SK-N-DZ (cell line): Measurements from ENCODE around the gene OSBPL6. TPM values are rescaled to one million over a fixed set of nuclear protein-coding genes. Genes with fewer than 3 reads are reported as not detected.
"Not testable (repeated sequence)": the region's sequence is repeated elsewhere in the genome, so short reads cannot be mapped to it uniquely, and the experiment has no call there.

Experiments
- DNase-seq: peaks from one replicate; pipeline ENCODE4 v3.0.0-alpha.2; 2015; ENCODE audit warnings: low spot score
- polyA plus RNA-seq, 2 experiments: library from polyadenylated mRNA; depleted of rRNA; stranded (reverse); fragments of >200 nt; gene quantifications; 2 replicates each; pipeline ENCODE4 v1.2.3, GENCODE V29; 2014

The OSBPL6 gene
- polyA plus RNA-seq (2014; cell fraction: cytosol; rRNA removed): 9.1 and 11.0 TPM in 2 replicates
- polyA plus RNA-seq (2014; cell fraction: nucleus; rRNA removed): 7.8 and 9.2 TPM in 2 replicates

- DNase-seq: peak; percentile 83
These were observed at the start of gene OSBPL6 for GRCh38 chr2:178193823-178194599. Gene OSBPL6, plus strand, starts transcription at chr2:178194512. Its CDS starts 111,673 bp downstream, at chr2:178306185.

DNA sequence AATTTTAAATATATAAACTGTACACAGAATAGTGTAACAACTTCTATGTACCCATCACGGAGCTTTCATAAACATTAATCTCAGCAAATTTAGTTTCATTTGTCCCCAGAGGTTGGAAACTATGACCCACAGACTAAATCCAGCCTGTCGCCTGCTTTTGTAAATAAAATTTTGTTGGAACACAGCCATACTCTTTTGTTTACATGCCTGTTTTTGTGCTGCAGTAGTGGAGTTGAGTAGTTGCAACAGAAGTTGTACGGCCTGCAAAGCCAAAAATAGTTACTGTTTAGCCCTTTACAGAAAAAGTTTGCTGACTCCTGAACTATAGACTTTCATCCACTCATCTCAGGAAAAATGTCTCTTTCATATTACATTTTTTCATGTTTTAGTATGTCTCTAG, 42.3 kb upstream of the OSBPL6 start:
- DNase-seq: no peak

DNA sequence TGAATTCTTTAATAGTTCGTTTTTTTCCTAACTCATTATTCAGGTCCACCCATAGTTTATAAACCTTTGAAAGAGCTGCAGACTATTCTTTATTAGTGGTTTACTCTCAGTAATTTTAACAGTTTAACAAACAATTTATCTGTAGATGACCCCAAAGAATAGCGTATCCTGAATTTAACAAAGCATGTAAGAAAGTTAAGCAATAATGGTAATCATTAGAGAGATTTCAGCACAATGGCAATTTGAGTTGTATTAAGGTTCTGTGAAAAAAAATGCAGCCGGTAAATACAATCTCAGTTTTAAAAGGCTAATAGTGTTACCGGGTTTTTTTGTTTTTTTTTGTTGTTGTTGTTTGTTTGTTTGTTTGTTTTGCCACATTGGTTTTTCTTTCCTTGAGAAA, 41.8 kb upstream of the OSBPL6 start:
- no peak for DNase-seq

DNA sequence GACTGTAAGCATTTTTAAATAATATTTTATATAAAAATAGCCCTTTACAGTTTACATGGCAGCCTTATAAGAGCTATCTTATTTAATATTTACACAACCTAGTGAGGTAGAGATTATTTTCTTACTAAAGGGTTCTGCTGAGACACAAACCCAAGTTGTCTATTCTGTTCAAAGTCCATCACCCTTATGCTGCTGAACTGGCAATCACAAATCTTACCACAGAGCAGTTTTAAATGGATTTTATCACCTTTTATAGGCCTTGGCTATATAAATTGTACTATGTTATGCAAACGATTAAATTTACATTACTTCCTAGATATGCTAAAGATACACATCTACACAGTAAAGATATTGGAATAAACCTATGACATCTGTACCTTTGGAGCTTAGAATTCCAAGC, 41.3 kb upstream of the OSBPL6 start:
- no peak for DNase-seq

DNA sequence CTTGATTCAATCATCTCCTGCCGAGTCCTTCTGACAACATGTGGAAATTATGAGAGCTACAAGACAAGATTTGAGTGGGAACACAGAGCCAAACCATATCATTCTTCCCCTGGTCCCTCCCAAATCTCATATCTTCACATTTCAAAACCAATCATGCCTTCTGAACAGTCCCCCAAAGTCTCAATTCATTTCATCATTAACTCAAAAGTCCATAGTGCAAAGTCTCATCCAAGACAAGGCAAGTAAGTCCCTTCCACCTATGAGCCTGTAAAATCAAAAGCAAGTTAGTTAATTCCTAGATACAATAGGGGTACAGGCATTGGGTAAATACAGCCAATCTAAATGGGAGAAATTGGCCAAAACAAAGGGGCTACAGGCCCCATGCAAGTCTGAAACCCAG, 40.4 kb upstream of the OSBPL6 start:
- DNase-seq: not testable (repeated sequence)

- no peak for DNase-seq
These were observed 38.8 kb upstream of the OSBPL6 start for GRCh38 chr2:178155524-178155923.

- DNase-seq: no peak
These were observed 36.7 kb upstream of the OSBPL6 start for GRCh38 chr2:178157574-178157973.

- DNase-seq: no peak
These were observed 34.3 kb upstream of the OSBPL6 start for GRCh38 chr2:178159966-178160365.

DNA sequence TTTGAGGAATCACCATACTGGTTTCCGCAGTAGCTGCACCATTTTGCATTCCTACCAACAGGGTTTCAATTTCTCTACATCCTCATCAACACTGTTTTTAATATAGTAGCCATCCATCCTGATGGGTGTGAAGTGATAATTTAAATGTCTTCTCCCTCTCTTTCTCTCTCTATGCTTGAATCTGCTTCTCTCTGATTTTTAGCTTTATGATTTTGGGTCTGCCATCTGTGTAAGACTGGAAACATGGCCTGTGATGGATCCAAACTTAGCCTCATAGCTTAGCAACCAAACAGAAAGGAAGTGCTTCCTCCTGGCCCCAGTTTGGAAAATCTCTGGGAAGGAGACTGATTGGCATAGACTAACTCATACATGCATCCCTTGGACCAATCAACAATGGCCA, 33.7 kb upstream of the OSBPL6 start:
- no peak for DNase-seq

DNA sequence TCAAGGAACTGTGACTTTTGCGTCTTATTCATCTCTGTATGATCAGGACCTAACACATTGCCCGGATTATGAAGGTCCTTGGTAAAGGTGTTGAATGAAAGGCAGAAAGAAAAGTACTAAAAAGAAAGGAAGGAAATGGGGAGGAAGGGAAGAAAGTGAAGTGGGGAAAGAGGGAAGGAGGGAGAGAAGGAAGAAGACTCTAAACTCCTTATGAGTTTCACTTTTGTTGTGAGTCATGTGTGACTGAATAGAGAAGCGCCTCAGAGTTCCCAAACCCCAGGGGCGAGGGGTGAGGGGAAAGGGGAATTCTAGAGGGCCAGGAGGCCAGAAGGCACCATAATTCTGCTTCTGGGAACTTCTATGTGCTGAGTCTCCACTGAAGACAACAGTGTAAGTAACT, 30.9 kb upstream of the OSBPL6 start:
- no peak for DNase-seq

DNA sequence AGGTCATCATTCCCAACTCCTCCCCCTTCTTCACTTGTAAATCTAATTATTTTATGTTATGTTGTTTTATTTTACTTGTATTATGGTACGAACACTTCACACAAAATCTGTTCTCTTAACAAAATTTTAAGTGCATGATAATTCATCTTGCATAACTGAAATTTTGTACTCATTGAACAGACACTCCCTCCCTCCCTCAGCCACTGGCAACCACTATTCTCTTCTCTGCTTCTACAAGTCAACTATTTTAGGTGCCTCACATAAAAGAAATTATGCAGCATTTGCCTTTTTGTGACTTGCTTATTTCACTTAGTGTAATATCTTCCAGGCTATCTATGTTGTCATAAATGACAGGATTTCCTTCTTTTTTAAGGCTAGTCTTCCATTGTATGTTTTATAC, 30.4 kb upstream of the OSBPL6 start:
- no peak for DNase-seq

DNA sequence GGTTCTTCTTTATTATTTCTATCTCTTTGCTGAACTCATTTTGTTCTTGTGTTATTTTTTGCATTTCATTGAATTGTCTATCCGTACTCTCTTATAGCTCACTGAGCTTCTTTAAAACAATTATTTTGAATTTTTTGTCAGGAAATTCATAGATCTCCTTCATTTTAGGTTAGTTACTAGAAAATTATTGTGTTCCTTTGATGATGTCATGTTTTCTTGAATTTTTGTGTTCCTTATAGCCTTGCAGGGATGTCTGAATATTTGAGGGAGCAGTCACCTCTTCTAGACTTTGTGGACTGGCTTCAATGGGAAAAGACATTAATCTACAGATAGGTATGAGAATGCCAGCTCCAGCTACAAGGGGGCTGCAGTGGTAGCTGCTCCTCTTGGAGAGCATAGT, 20.7 kb upstream of the OSBPL6 start:
- no peak for DNase-seq

DNA sequence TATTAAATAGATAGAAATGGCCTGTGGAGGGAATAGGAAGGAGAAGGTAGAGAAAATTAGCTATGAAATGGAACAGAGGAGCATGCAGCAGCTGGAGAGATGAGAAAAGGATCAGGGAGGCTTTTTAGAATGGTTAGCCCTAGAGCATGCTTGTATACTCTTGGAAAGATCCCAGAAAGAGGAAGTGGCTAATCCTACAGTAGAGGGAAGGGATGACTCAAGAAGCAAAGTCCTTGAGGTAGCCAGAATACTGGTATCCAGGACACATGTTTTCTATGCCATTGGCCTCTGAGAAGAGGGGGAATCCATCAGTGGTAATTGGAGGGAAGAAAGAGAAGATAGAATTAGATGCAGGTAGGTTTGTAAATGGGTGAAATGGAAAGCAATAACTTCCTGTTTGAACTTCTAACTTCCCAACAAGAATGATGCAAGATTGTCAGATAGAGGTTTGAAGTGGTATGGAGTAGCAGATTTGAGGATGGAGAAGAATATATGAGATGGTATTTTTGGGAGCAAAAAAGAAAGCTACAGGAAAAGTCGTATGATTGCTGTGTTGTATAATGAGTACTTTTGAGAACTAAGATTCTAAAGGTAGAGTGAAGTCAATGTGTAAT, 17.1 kb upstream of the OSBPL6 start:
- no peak for DNase-seq

- not testable (repeated sequence) for DNase-seq
These were observed 13.7 kb upstream of the OSBPL6 start for GRCh38 chr2:178180648-178181047.

DNA sequence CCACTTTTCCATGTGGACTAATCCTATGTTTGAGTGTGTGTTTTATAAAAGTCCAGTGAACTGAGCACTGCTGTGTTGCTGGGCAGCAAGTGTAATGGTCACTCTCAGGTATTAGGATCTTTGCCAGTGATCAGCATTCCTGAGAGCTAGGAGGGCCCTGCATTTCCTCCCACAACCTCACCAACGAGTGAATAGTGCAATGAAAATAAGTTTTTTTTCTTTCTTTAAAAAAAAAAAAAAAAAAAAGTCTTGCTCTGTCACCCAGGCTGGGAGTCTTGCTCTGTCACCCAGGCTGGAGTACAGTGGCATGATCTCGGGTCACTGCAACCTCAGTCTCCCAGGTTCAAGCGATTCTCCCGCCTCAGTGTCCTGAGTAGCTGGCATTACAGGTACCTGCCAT, 6.5 kb upstream of the OSBPL6 start:
- no peak for DNase-seq

- DNase-seq: no peak
These were observed 5.8 kb upstream of the OSBPL6 start for GRCh38 chr2:178188466-178188865.

DNA sequence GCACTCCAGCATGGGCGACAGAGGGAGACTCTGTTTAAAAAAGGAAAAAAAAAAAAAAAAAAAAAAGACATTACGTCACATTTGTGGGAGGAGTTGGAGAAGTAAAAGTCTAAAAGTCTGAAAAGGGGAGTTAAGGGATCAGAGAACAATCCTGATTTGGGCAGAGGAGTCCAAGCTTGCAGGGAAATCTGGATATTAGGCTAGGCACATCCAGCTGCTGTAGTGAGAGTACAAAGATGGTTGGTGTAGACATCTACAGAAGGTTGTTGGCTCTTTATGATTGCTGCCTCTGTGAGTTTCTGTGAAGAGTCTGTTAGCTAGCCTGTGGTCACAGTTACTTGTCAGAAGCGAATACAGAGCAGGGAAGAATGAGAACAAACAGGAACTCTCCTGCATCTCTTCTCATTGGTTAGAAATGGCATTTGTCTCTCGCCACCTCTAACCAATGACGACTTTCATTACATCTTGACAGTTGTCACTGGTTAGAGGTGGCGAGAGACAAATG, 3.3 kb upstream of the OSBPL6 start:
- DNase-seq: no peak

- no peak for DNase-seq
These were observed 2.8 kb upstream of the OSBPL6 start for GRCh38 chr2:178191511-178191910.

GRCh38 chr2:178193496-178193822, 853 bp upstream of the OSBPL6 start:
- no peak for DNase-seq

DNA sequence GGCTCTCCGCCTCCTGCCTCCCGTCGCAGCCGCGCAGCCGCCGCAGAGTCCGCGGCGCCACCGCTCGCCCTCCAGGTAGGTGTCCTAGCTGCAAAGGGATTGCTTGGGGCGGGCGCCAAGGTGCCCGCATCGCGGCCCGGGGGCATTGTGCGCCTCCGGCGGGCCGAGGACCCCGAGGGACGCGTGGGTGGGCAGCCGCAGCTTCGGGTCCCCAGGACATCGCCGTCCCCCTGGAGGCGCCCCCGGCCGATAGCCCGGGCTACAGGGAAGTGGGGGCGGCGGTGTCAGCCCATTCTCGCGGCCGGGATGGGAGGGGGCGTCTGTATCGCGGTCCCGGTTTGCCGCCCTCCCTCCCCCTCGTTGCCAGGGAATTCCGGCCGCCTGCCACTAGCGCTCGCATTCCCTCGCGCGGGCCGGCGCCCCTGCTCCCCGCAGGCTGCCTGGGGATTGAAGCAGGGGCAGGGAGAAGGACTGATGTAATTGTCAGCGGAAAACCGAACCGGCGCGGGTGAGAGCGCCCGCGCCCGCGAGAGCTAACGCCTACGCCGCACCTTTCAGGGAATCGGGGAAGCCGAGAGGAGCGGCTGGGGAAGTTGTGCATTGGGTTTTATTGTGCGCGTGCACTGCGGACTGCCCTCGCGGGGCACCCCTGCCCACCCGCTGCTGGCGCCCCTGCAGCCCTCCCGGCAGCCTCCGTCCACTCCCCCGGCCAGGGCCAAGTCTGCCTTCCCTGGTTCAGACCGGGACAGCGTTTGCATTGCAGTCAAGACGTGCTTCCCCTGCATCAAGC, 483 bp downstream of the OSBPL6 start:
- DNase-seq: peak; percentile 82

DNA sequence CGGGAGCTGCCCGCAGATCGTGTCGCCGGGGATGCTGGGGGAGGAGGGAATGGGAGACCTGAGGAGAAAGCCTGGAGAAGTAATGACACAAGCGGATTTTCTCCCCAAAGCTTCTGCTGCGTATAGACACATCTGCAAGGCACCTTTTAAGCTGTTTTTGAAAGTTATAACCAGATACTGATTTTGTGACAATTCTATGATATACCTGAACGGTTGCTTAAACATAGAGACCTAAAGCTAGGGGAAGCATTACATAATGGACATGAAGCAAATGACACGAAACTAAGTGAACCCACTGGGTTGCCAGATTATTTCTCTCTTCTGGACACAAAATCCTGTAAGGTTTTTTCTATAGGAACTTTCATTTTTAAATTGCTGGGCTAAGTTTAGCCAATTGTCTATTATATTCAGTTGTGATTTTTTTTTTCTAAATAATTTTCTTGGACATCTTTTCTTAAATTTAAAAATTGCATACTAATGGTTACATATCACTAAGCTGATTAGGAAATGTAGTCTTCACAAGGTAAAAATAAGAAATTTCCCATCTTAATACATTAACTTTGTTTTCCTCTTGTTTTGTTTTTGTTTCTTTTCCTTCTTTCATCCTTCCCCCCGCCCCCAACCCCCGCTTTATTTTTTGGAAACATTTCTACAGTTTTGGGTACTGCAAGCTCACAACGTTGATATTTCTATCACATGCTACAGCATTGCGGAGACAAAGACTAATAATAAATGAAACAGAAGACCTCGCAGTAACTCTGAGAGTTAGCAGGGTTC, 1.3 kb downstream of the OSBPL6 start:
- DNase-seq: no peak

DNA sequence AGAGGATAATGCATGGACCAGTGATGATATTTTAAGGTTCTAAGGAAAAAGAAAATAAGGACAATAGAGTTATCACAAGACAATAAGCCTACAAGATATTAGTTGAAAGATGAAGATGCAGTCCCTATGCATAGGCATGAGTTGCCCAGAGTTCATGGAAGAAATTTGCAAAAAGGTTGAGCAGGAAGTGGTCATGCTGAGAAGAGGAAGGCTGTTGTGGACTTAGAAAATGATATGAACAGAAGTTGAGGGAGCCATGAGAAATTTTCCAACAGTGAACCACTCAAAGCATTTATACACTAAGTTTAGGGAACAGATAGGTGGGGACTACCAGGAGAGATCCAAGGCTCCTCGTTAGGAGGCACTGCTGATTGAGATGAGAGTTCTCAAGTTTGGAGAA, 3.5 kb downstream of the OSBPL6 start:
- DNase-seq: no peak
